ENCODE measurements around the gene SPAG16. TPM values are rescaled to one million over a fixed set of nuclear protein-coding genes. Genes with fewer than 3 reads are reported as not detected.
"Not testable (repeated sequence)": the region's sequence is repeated elsewhere in the genome, so short reads cannot be mapped to it uniquely, and the experiment has no call there.

The SPAG16 gene
- total RNA-seq, 3 donors from 2014 or later, result 5.4 to 5.7 (median 5.5) TPM

GRCh38 chr2:213998976-213999375, 714.7 kb downstream of the SPAG16 start:
- H3K9me3 Mint-ChIP-seq; DNase-seq; H3K4me3 Mint-ChIP-seq; ATAC-seq; H3K27me3 Mint-ChIP-seq (ENCODE audit: low read depth); H3K36me3 Mint-ChIP-seq (ENCODE audit: insufficient read depth); H3K4me1 Mint-ChIP-seq (ENCODE audit: low read depth): not testable (repeated sequence)

GRCh38 chr2:214004463-214004862, 720.2 kb downstream of the SPAG16 start:
- no peak for DNase-seq
- H3K27me3 Mint-ChIP-seq (ENCODE audit: low read depth), result no peaks in the 10 kb centered on the region
- H3K36me3 Mint-ChIP-seq (ENCODE audit: insufficient read depth), result no peaks in the 10 kb centered on the region
- no peak for ATAC-seq
- no peaks in the 10 kb centered on the region for H3K9me3 Mint-ChIP-seq
- no peak overlapping the region for H3K4me3 Mint-ChIP-seq
- no peaks in the 10 kb centered on the region for H3K4me1 Mint-ChIP-seq (ENCODE audit: low read depth)

GRCh38 chr2:214005337-214005736, 721.1 kb downstream of the SPAG16 start:
- Mint-ChIP-seq H3K4me1 (ENCODE audit: low read depth) (no peaks in the 10 kb centered on the region), H3K36me3 (ENCODE audit: insufficient read depth) (no peaks in the 10 kb centered on the region), H3K4me3 (no peak overlapping the region), H3K27me3 (ENCODE audit: low read depth) (no peaks in the 10 kb centered on the region), H3K9me3 (no peaks in the 10 kb centered on the region)
- no peak for DNase-seq
- ATAC-seq, result no peak

- Mint-ChIP-seq H3K4me3 (no peak overlapping the region), H3K4me1 (ENCODE audit: low read depth) (no peaks in the 10 kb centered on the region), H3K36me3 (ENCODE audit: insufficient read depth) (no peaks in the 10 kb centered on the region), H3K27me3 (ENCODE audit: low read depth) (no peaks in the 10 kb centered on the region), H3K9me3 (no peaks in the 10 kb centered on the region)
- no peak for ATAC-seq
- DNase-seq, result no peak
Measured at GRCh38 chr2:214006601-214007000, 722.3 kb downstream of the SPAG16 start.

- no peaks in the 10 kb centered on the region for H3K4me1 Mint-ChIP-seq (ENCODE audit: low read depth)
- H3K27me3 Mint-ChIP-seq (ENCODE audit: low read depth), result no peaks in the 10 kb centered on the region
- no peak for ATAC-seq
- peaks cover 4% of the 10 kb centered on the region for H3K9me3 Mint-ChIP-seq
- no peaks in the 10 kb centered on the region for H3K36me3 Mint-ChIP-seq (ENCODE audit: insufficient read depth)
- H3K4me3 Mint-ChIP-seq, result no peak overlapping the region
- DNase-seq, result no peak
Measured at GRCh38 chr2:214011676-214012075, 727.4 kb downstream of the SPAG16 start.

- peaks cover 4% of the 10 kb centered on the region for H3K9me3 Mint-ChIP-seq
- H3K36me3 Mint-ChIP-seq (ENCODE audit: insufficient read depth), result no peaks in the 10 kb centered on the region
- no peak overlapping the region for H3K4me3 Mint-ChIP-seq
- no peaks in the 10 kb centered on the region for H3K4me1 Mint-ChIP-seq (ENCODE audit: low read depth)
- ATAC-seq (no peak), DNase-seq (no peak)
- H3K27me3 Mint-ChIP-seq (ENCODE audit: low read depth), result no peaks in the 10 kb centered on the region
Measured at GRCh38 chr2:214014551-214015220, 730.4 kb downstream of the SPAG16 start.

- ATAC-seq (peak; percentile 46 to 75), DNase-seq (no peak)
- no peak overlapping the region for H3K4me3 Mint-ChIP-seq
- no peaks in the 10 kb centered on the region for H3K36me3 Mint-ChIP-seq (ENCODE audit: insufficient read depth)
- H3K27me3 Mint-ChIP-seq (ENCODE audit: low read depth), result no peaks in the 10 kb centered on the region
- no peaks in the 10 kb centered on the region for H3K9me3 Mint-ChIP-seq
- no peaks in the 10 kb centered on the region for H3K4me1 Mint-ChIP-seq (ENCODE audit: low read depth)
Measured at GRCh38 chr2:214019229-214019972, 735.1 kb downstream of the SPAG16 start.

GRCh38 chr2:214019973-214020345, 735.7 kb downstream of the SPAG16 start:
- no peaks in the 10 kb centered on the region for H3K36me3 Mint-ChIP-seq (ENCODE audit: insufficient read depth)
- ATAC-seq, result no peak
- H3K4me1 Mint-ChIP-seq (ENCODE audit: low read depth), result no peaks in the 10 kb centered on the region
- H3K4me3 Mint-ChIP-seq, result no peak overlapping the region
- no peaks in the 10 kb centered on the region for H3K9me3 Mint-ChIP-seq
- no peak for DNase-seq
- H3K27me3 Mint-ChIP-seq (ENCODE audit: low read depth), result no peaks in the 10 kb centered on the region

- ATAC-seq, result no peak
- Mint-ChIP-seq H3K36me3 (ENCODE audit: insufficient read depth) (no peaks in the 10 kb centered on the region), H3K27me3 (ENCODE audit: low read depth) (no peaks in the 10 kb centered on the region), H3K9me3 (peaks cover 7% of the 10 kb centered on the region), H3K4me3 (no peak overlapping the region), H3K4me1 (ENCODE audit: low read depth) (no peaks in the 10 kb centered on the region)
- no peak for DNase-seq
Measured at GRCh38 chr2:214029190-214029589, 744.9 kb downstream of the SPAG16 start.

GRCh38 chr2:214031566-214031965, 747.3 kb downstream of the SPAG16 start:
- H3K36me3 Mint-ChIP-seq (ENCODE audit: insufficient read depth), result no peaks in the 10 kb centered on the region
- no peak for DNase-seq
- H3K4me1 Mint-ChIP-seq (ENCODE audit: low read depth), result no peaks in the 10 kb centered on the region

GRCh38 chr2:214034417-214034816, 750.2 kb downstream of the SPAG16 start:
- no peaks in the 10 kb centered on the region for H3K36me3 Mint-ChIP-seq (ENCODE audit: insufficient read depth)
- no peaks in the 10 kb centered on the region for H3K4me1 Mint-ChIP-seq (ENCODE audit: low read depth)
- DNase-seq (no peak), ATAC-seq (no peak)
- peaks cover 4% of the 10 kb centered on the region for H3K9me3 Mint-ChIP-seq
- no peaks in the 10 kb centered on the region for H3K27me3 Mint-ChIP-seq (ENCODE audit: low read depth)
- no peak overlapping the region for H3K4me3 Mint-ChIP-seq

More at GRCh38 chr2:214031566-214031965, 747.3 kb downstream of the SPAG16 start:
- H3K9me3 Mint-ChIP-seq, result peaks cover 7% of the 10 kb centered on the region
- no peak overlapping the region for H3K4me3 Mint-ChIP-seq
- no peak for ATAC-seq
- H3K27me3 Mint-ChIP-seq (ENCODE audit: low read depth), result no peaks in the 10 kb centered on the region

- H3K4me1 Mint-ChIP-seq (ENCODE audit: low read depth), result no peaks in the 10 kb centered on the region
- no peaks in the 10 kb centered on the region for H3K36me3 Mint-ChIP-seq (ENCODE audit: insufficient read depth)
- no peaks in the 10 kb centered on the region for H3K27me3 Mint-ChIP-seq (ENCODE audit: low read depth)
- H3K9me3 Mint-ChIP-seq, result peaks cover 6% of the 10 kb centered on the region
- H3K4me3 Mint-ChIP-seq, result no peak overlapping the region
- DNase-seq, result no peak
- no peak for ATAC-seq
Measured at GRCh38 chr2:214035091-214035852, 751.0 kb downstream of the SPAG16 start.

GRCh38 chr2:214035921-214036320, 751.7 kb downstream of the SPAG16 start:
- H3K9me3 Mint-ChIP-seq, result peaks cover 8% of the 10 kb centered on the region
- H3K4me1 Mint-ChIP-seq (ENCODE audit: low read depth), result no peaks in the 10 kb centered on the region
- no peaks in the 10 kb centered on the region for H3K27me3 Mint-ChIP-seq (ENCODE audit: low read depth)
- DNase-seq (no peak), ATAC-seq (no peak)
- no peak overlapping the region for H3K4me3 Mint-ChIP-seq
- H3K36me3 Mint-ChIP-seq (ENCODE audit: insufficient read depth), result no peaks in the 10 kb centered on the region

- DNase-seq, result no peak
- H3K4me1 Mint-ChIP-seq (ENCODE audit: low read depth), result no peaks in the 10 kb centered on the region
- peaks cover 14% of the 10 kb centered on the region for H3K9me3 Mint-ChIP-seq
- no peak for ATAC-seq
- no peaks in the 10 kb centered on the region for H3K27me3 Mint-ChIP-seq (ENCODE audit: low read depth)
- H3K4me3 Mint-ChIP-seq, result no peak overlapping the region
- no peaks in the 10 kb centered on the region for H3K36me3 Mint-ChIP-seq (ENCODE audit: insufficient read depth)
Measured at GRCh38 chr2:214038186-214038585, 753.9 kb downstream of the SPAG16 start.

Measured in activated T-cell treated with anti-CD3 and anti-CD28 coated beads, Interleukin-2, amount 50 U/mL, for 4 hours (primary cell).